ENCODE measurements around the gene FBXL16.

GRCh38 chr16:739560-740458 lies 34.2 kb upstream of the FBXL16 start:
- no peak for TF ChIP-seq POLR2A (IDR thresholded peaks at IDR 0.05)
- TF ChIP-seq, protein P1, sequence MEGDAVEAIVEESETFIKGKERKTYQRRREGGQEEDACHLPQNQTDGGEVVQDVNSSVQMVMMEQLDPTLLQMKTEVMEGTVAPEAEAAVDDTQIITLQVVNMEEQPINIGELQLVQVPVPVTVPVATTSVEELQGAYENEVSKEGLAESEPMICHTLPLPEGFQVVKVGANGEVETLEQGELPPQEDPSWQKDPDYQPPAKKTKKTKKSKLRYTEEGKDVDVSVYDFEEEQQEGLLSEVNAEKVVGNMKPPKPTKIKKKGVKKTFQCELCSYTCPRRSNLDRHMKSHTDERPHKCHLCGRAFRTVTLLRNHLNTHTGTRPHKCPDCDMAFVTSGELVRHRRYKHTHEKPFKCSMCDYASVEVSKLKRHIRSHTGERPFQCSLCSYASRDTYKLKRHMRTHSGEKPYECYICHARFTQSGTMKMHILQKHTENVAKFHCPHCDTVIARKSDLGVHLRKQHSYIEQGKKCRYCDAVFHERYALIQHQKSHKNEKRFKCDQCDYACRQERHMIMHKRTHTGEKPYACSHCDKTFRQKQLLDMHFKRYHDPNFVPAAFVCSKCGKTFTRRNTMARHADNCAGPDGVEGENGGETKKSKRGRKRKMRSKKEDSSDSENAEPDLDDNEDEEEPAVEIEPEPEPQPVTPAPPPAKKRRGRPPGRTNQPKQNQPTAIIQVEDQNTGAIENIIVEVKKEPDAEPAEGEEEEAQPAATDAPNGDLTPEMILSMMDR (IDR thresholded peaks at IDR 0.05) = no peak
